Ascending aorta (tissue), 2 donors: ENCODE measurements around the gene DYNC1LI2. TPM values are rescaled to one million over a fixed set of nuclear protein-coding genes. Genes with fewer than 3 reads are reported as not detected.
"Not testable (repeated sequence)": the region's sequence is repeated elsewhere in the genome, so short reads cannot be mapped to it uniquely, and the experiment has no call there.

Source experiments
- DNase-seq, 2 donors: peaks; one replicate each; pipeline ENCODE4 v3.0.0-alpha.2; 2019; ENCODE audit warnings: low spot score in 2 of 2
- H3K27ac ChIP-seq, 2 donors: fragments of 200-600 bp; sonication (generic); one replicate each; pipeline ENCODE4 v1.5.1; 2016 to 2017; ENCODE audit warnings: mild to moderate bottlenecking in 1 of 2
- H3K27me3 ChIP-seq: fragments of 200-600 bp; sonication (generic); one replicate; pipeline ENCODE4 v1.5.1; 2017
- H3K36me3 ChIP-seq, 2 donors: fragments of 200-600 bp; sonication (generic); one replicate each; pipeline ENCODE4 v1.5.1; 2016
- H3K4me1 ChIP-seq, 2 donors: fragments of 200-600 bp; sonication (generic); one replicate each; pipeline ENCODE4 v1.5.1; 2016 to 2017; ENCODE audit warnings: mild to moderate bottlenecking in 1 of 2
- H3K4me3 ChIP-seq, 2 donors: fragments of 200-600 bp; sonication (generic); one replicate each; pipeline ENCODE4 v1.5.1; 2016 to 2017; ENCODE audit warnings: mild to moderate bottlenecking in 1 of 2
- H3K9me3 ChIP-seq, 2 donors: fragments of 200-600 bp; sonication (generic); one replicate each; pipeline ENCODE4 v1.5.1; 2016
- intact Hi-C: fragments of 100-400 bp; cut with DNase I; formaldehyde crosslinking; loops from one replicate; pipeline ENCODE4 v1.15.1; 2023
- total RNA-seq: library from RNA; depleted of rRNA; stranded (reverse); fragments of >200 nt; gene quantifications from one replicate; pipeline ENCODE4 v1.1.0, GENCODE V29; 2016
- TF ChIP-seq, protein P1 (sequence below), 3 experiments: fragments of 200-600 bp in 2 of 3; fragments of 450-650 bp in 1 of 3; sonication (generic) in 2 of 3; IDR thresholded peaks; one replicate each; pipeline ENCODE4 v1.5.1; 2016 to 2019; ENCODE audit warnings: antibody characterized with exemption in 3 of 3, mild to moderate bottlenecking in 1 of 3, moderate library complexity in 1 of 3

Gene DYNC1LI2
- total RNA-seq, 1 donor from 2014 or later: 99.7 TPM

DNA sequence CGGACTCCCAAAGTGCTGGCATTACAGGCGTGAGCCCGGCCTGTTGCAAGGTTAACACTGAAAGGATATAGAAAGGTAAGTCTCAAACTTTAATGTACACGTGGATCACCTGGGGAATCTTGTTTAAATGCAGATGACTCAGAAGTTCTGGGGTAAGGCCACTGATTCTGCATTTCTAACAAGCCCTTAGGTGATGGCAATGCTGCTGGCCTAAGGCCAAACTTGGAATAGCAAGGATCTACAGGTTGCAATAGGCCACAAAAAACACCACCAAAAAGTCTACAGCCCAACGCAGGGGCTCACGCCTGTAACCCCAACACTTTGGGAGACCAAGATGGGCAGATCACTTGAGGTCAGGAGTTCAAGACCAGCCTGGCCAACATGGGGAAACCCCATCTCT lies 59.1 kb downstream of the DYNC1LI2 start:
- peaks cover 0 to 3% of the 10 kb centered on the region in 2 donors for H3K4me1 ChIP-seq
- intact Hi-C loops: no loop called here
- TF ChIP-seq, protein P1, sequence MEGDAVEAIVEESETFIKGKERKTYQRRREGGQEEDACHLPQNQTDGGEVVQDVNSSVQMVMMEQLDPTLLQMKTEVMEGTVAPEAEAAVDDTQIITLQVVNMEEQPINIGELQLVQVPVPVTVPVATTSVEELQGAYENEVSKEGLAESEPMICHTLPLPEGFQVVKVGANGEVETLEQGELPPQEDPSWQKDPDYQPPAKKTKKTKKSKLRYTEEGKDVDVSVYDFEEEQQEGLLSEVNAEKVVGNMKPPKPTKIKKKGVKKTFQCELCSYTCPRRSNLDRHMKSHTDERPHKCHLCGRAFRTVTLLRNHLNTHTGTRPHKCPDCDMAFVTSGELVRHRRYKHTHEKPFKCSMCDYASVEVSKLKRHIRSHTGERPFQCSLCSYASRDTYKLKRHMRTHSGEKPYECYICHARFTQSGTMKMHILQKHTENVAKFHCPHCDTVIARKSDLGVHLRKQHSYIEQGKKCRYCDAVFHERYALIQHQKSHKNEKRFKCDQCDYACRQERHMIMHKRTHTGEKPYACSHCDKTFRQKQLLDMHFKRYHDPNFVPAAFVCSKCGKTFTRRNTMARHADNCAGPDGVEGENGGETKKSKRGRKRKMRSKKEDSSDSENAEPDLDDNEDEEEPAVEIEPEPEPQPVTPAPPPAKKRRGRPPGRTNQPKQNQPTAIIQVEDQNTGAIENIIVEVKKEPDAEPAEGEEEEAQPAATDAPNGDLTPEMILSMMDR (IDR thresholded peaks at IDR 0.05): no peak
- no peak overlapping the region for H3K27ac ChIP-seq
- no peaks in the 10 kb centered on the region for H3K36me3 ChIP-seq
- no peaks in the 10 kb centered on the region for H3K27me3 ChIP-seq
- H3K9me3 ChIP-seq: no peaks in the 10 kb centered on the region
- no peak overlapping the region for H3K4me3 ChIP-seq
- no peak for DNase-seq

DNA sequence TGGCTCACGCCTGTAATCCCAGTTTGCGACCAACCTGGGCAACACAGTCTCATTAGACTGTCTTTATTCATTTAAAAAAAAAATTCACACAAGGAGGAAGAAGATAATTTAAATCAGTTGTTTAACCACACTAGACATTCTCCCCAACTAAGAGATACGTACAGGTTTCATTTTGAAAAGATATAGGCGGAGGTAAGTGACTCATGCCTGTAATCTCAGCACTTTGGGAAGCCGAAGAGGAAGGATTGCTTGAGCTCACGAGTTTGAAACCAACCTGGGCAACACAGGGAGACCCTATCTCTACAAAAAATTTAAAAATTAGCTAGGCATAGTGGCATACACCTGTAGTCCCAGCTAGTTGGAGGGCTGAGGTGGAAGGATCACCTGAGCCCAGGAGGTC lies 60.2 kb downstream of the DYNC1LI2 start:
- intact Hi-C loops: no loop called here
- H3K27me3 ChIP-seq: no peaks in the 10 kb centered on the region
- no peaks in the 10 kb centered on the region for H3K36me3 ChIP-seq
- no peak for DNase-seq
- no peak overlapping the region for H3K27ac ChIP-seq
- TF ChIP-seq, protein P1 (IDR thresholded peaks at IDR 0.05): no peak
- H3K4me1 ChIP-seq: peaks cover 0 to 3% of the 10 kb centered on the region in 2 donors
- no peak overlapping the region for H3K4me3 ChIP-seq
- H3K9me3 ChIP-seq: no peaks in the 10 kb centered on the region

DNA sequence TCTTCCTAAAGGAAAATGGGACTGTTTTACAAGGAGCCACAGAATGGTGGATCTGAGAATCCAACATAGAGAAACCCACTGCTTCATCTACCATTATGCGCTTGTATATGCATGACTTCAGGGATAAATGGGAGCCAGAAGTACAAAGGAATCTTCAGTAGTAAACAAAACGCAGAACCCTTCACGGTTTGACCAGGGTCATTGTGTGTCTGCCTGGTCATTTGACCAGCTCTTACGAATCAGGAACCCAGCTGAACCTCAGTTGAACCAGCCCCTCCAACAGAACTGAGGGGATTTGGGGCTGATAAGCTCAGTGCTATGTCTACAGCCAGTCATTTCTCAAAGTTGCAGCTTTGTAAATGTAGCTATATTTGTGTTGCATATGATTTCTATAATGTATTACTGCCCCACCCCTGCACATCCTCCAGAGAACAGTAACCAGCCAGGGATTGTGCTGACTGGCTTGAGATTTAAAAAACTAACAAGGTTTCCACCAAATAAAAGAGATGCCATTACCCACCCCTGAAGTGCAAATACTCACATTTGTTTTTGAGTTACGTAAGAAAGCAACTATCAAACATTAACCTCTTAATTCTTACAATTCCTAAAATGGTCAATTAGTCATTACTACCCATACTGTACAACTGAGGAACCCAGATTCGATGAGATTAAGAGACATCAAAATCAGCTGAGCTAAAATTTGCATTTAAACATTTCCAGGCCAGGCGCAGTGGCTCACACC lies 61.1 kb downstream of the DYNC1LI2 start:
- TF ChIP-seq, protein P1 (IDR thresholded peaks at IDR 0.05): no peak
- Histone ChIP-seq H3K4me1 (no peaks in the 10 kb centered on the region), H3K9me3 (no peaks in the 10 kb centered on the region), H3K36me3 (no peaks in the 10 kb centered on the region), H3K27me3 (no peaks in the 10 kb centered on the region), H3K27ac (no peak overlapping the region), H3K4me3 (no peak overlapping the region)
- no peak for DNase-seq
- intact Hi-C loops: no loop called here

DNA sequence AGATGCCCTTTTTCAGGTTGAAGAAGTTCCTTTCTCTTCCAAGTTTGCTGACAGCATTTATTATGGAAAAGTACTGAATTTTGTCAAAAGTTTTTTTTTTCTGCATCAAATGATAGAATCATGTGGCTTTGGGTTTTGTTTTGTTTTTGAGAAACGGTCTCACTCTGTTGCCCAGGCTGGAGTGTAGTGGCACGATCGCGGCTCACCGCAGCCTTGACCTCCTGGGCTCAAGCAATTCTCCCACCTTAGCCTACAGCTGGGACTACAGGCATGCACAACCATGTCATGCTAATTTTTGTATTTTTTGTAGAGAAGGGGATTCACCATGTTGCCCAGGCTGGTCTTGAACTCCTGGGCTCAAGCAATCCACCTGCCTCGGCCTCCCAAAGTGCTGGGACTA lies 62.1 kb downstream of the DYNC1LI2 start:
- intact Hi-C loops: no loop called here
- DNase-seq: no peak
- no peaks in the 10 kb centered on the region for H3K36me3 ChIP-seq

DNA sequence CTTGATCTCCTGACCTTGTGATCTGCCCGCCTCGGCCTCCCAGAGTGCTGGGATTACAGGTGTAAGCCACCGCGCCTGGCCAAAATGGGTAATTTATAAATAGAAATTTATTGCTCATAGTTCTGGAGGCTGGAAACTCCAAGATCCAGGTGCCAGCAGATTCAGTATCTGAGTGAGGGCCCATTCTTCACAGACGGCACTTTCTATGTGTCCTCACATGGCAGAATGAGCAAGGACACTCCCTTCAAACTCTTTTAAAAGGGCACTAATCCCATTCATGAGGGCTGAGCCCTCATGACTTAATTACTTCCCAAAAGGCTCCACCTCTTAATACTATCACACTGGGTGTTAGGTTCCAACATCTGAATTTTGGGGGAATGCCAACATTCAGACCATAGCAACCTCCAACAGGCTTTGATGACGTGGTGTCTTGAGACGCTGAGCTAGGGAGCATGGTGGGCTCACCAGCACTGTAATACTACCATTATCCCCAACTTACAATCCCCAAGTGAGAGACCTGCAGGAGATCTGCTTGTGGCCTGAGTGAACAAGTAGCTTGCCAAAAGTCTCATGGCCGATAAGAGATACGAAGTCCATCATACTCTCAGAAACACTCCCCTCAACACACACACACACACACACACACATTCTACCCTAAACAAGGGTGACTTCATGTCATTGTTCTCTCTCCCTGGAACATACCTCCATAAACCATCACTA lies 63.3 kb downstream of the DYNC1LI2 start:
- Histone ChIP-seq H3K4me1 (no peaks in the 10 kb centered on the region), H3K27me3 (no peaks in the 10 kb centered on the region), H3K9me3 (no peaks in the 10 kb centered on the region), H3K4me3 (no peak overlapping the region), H3K27ac (no peak overlapping the region), H3K36me3 (no peaks in the 10 kb centered on the region)
- TF ChIP-seq, protein P1 (IDR thresholded peaks at IDR 0.05): no peak
- intact Hi-C loops: no loop called here
- DNase-seq: no peak

More for the DNA sequence above, 62.1 kb downstream of the DYNC1LI2 start:
- H3K27ac ChIP-seq: no peak overlapping the region
- no peaks in the 10 kb centered on the region for H3K4me1 ChIP-seq
- TF ChIP-seq, protein P1 (IDR thresholded peaks at IDR 0.05): no peak
- H3K27me3 ChIP-seq: no peaks in the 10 kb centered on the region
- H3K4me3 ChIP-seq: no peak overlapping the region
- no peaks in the 10 kb centered on the region for H3K9me3 ChIP-seq

DNA sequence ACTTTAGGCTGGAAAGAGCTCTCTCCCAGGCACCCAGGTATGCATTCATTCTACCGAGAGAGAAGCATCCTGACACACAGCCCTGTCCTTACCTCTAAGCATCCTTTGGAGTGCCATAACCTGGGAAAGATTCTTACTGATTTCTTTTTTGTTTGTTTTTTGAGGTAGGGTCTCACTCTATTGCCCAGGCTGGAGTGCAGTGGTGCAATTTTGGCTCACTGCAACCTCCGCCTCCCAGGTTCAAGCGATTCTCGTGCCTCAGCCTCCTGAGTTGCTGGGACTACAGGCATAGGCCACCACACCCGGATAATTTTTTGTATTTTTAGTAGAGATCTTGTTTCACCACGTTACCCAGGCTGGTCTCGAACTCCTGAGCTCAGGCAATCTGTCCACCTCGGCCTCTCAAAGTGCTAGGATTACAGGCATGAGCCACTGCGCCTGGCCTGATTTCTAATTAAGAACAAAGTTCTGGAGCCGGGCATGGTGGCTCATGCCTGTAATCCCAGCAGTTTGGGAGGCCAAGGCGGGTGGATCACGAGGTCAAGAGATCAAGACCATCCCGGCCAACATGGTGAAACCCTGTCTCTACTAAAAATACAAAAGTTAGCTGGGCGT lies 65.8 kb downstream of the DYNC1LI2 start:
- H3K36me3 ChIP-seq, intact Hi-C loops, DNase-seq, H3K27ac ChIP-seq, H3K9me3 ChIP-seq, H3K4me1 ChIP-seq, H3K27me3 ChIP-seq, H3K4me3 ChIP-seq: not testable (repeated sequence)
